Central memory CD4-positive, alpha-beta T cell (primary cell): Measurements from ENCODE around the gene SLC37A1.
"Not testable (repeated sequence)": the region's sequence is repeated elsewhere in the genome, so short reads cannot be mapped to it uniquely, and the experiment has no call there.

Source experiments
- DNase-seq: peaks from one replicate; pipeline ENCODE4 v3.0.0; 2022
- total RNA-seq, 3 experiments: gene quantifications; one replicate each; lab custom pipeline; 2026; lab: John Stamatoyannopoulos, UW

SLC37A1 gene
- 24.9 to 46.8 (median 32.4) reads per million in 3 experiments for total RNA-seq

- peak; percentile 42 for DNase-seq
Observed at GRCh38 chr21:42513151-42513984, at the start of gene SLC37A1. Gene SLC37A1, plus strand, starts transcription at chr21:42513852. Its CDS starts 4,603 bp downstream, at chr21:42518455.

- DNase-seq, result peak; percentile 80
Observed at GRCh38 chr21:42463861-42464515, 49.7 kb upstream of the SLC37A1 start.

GRCh38 chr21:42465008-42465802, 48.4 kb upstream of the SLC37A1 start:
- DNase-seq, result no peak

GRCh38 chr21:42465803-42466127, 47.9 kb upstream of the SLC37A1 start:
- DNase-seq, result no peak

DNA sequence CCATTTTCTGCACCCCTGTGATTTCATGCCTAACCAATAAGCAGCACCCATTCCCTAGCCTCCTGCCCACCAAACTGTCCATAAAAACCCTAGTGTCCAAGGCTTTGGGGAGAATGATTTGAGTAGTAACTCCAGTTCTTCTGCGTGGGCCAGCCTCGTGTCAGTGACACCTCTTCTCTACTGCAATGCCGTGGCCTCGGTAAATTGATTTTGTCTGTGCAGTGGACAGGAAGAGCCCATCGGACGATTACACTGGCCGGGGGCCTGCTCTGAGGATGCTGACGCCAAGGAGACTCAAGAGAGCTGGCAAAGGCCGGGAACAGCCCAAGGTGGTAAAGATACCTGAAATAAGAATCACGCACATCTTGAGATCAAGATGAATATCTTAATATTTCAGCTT, 47.0 kb upstream of the SLC37A1 start:
- DNase-seq, result no peak

GRCh38 chr21:42467140-42467983, 46.3 kb upstream of the SLC37A1 start:
- DNase-seq, result no peak

DNA sequence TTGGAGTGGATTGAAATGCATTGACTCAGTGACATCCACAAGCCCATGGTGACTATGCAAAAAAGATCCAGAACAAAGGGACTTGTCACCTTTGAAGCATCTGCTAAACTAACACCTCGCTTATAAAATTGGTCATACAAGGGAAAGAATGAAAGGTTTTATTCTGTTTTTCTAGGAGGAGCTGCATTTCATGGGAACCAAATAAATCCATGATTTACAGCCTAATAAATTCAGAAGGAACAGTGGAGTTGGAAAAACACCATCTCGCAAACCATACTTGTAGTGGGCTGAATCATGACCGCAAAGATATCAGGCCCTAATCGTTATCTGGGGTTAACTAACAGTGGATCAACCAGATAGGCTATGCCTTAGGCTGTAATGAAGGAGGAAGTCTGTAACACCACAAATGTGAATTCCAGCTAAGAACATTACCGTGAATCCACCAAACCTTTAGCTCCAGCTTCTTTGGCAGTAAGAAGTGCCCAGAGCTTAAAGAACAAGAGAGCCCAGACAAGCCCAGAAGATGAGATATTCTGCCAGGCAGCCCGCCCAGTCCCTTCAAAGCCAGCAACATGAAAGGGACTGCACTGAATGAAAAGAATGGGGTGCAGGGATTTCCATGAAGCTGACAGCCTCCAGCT, 45.0 kb upstream of the SLC37A1 start:
- DNase-seq, result no peak

GRCh38 chr21:42469272-42469671, 44.4 kb upstream of the SLC37A1 start:
- DNase-seq, result no peak

- not testable (repeated sequence) for DNase-seq
Observed at GRCh38 chr21:42469726-42470125, 43.9 kb upstream of the SLC37A1 start.

DNA sequence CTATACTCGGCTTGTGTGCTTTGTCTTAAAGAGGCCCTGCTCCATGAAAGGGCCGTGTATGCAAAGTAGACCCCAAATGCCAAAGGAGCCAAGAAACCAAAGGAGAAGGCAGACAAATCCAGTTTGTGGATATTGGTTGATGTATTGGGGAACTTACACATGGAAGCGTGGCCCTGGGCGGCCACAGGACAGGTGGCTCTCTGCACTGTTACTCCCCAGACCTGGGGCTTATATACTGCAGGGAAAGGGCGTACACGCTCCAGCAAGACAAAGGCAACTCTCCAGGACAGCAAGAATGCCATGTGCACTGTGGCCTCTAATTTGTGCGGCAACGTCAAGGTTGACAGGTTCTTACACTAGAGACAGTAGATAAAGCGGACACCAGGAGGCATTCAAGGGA, 42.4 kb upstream of the SLC37A1 start:
- DNase-seq, result no peak

DNA sequence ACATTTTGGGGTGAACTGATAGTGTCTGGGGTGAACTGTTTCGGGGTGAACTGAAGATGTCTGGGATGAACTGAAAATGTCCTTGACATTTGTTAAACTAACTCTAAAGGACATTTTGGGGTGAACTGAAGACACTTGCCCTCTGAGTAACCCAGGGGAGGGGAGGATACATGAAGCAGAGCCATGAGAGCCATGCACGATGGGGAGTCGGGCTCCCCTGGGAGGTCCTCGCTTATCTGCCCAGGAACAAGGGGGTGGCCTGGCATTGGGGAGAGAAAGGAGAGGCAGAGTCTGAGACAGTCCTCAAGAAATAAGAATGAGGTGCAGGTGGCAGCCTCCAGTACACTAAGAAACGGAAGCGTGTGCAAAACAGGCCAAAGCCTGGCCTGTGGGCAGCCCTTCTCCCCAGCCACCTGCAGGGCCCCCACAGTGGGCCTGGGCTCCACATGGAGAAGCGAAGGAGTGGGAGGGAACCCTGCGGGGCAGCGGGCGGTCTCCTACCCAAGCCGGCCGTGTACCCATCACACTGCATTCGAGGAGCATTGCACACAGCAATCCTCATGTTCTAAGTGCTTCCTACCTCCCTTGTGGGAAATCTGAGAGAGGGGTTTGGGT, 41.8 kb upstream of the SLC37A1 start:
- DNase-seq, result no peak

DNA sequence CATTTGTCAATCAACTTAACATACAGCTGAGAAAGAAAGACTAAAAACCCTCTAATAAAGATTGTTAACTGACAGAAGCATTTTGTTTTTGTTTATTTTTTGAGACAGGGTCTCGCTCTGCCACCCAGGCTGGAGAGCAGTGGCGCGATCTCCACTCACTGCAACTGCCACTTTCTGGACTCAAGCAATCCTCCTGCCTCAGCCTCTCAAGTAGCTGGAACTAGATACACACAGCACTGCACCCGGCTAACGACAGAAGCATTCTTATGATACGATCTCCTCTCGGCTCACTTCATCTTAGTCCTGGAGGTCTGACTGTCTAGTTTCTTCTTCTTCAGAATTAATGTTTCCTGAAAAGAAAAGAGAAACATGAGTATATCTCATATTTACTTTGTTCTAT, 41.1 kb upstream of the SLC37A1 start:
- no peak for DNase-seq

DNA sequence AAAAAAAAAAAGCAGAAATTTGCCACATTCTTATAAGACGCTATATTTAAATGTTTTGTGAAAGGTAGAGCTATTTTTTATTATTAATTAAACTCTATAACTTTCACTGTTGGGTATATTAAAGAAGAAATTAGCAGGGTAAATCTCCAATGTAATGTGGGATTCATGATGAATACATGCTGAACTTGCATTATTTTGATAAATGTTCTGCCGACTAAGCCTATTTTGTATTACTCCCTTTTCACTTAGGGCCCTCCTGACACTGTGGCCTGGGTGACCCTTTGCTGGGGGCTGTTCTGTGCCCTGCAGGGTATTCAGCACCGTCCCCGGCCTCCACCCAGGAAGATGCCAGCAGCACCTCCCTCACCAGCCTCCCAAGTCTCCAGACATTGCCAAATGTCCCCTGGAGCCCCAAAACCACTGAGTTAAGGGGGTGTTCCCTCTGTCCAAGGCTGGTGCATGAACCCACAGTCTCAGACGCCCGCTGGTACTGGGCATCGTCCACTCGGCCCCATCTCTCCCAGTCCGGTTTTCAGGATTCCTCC, 40.1 kb upstream of the SLC37A1 start:
- no peak for DNase-seq

DNA sequence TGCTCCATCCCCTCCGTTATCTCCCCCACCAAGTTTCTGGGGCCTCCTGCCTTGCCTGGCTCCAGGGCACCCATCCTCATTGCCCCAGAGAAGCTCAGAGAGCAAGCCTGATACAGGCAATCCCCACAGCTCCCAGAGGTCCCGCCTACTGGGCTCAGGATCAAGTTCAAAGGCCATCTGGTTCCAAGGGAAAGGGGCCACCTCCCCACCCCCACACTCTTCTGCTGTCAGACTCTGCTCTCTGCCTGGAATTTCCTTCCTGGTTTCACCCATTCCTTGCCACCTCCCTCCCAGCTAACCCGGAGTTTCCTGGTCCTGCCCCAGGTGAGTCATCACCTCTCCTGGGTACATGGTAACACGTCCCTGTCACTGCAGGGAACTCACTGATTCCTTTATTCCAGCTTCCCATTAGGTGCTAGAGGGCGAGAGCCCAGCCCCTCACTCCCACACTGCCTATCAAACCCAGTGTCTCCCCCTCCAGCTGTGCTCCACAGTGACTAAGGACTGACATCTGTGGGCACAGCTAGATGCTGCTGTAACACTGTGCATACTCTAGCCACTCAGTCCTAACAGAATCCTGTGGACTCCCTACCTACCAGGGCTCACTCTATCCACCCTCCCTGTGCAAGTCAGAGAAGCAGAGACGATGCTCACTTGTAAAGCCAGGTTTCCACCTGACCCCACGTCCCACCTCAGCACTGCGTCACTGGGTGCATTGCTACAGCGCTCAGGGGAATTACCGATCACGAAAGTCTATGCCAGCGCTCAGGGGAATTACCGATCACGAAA, 39.4 kb upstream of the SLC37A1 start:
- no peak for DNase-seq

GRCh38 chr21:42475036-42475435, 38.6 kb upstream of the SLC37A1 start:
- no peak for DNase-seq

- DNase-seq, result no peak
Observed at GRCh38 chr21:42475526-42476387, 37.9 kb upstream of the SLC37A1 start.

GRCh38 chr21:42476388-42477331, 37.0 kb upstream of the SLC37A1 start:
- DNase-seq, result no peak

- no peak for DNase-seq
Observed at GRCh38 chr21:42478504-42478903, 35.1 kb upstream of the SLC37A1 start.
